SU-DHL-6 (cell line): ENCODE measurements around the gene TMPRSS2.

Source experiments
- H2AFZ ChIP-seq: fragments of 200-600 bp; sonication (generic); 2 replicates; pipeline ENCODE4 v1.6.1; 2014; ENCODE audit warnings: low read depth, mild to moderate bottlenecking, moderate library complexity, mixed read lengths, antibody characterized with exemption, low read length; ENCODE audit not compliant: severe bottlenecking
- H3F3A ChIP-seq: fragments of 200-600 bp; shearing (Covaris generic); 2 replicates; pipeline ENCODE4 v1.6.0; 2016; ENCODE audit warnings: antibody characterized with exemption, mild to moderate bottlenecking; ENCODE audit not compliant: insufficient read depth
- H3K27ac ChIP-seq: fragments of 200-600 bp; sonication (generic); 2 replicates; pipeline ENCODE4 v1.5.1; 2016; ENCODE audit warnings: low read depth, mild to moderate bottlenecking, low read length, moderate library complexity, mixed read lengths
- H3K27me3 ChIP-seq: fragments of 200-600 bp; sonication (generic), shearing (Covaris generic); 2 replicates; pipeline ENCODE4 v1.6.0; 2014; ENCODE audit warnings: mild to moderate bottlenecking, low read length
- H3K36me3 ChIP-seq: fragments of 200-600 bp; sonication (generic); 2 replicates; pipeline ENCODE4 v1.6.1; 2014; ENCODE audit warnings: mild to moderate bottlenecking, low read length, mixed read lengths
- H3K4me2 ChIP-seq: fragments of 300-600, 200-600 bp; shearing (Covaris generic), sonication (generic); 2 replicates; pipeline ENCODE4 v1.6.0; 2014; ENCODE audit warnings: low read length, low read depth, mild to moderate bottlenecking; ENCODE audit not compliant: poor library complexity, severe bottlenecking
- H3K4me3 ChIP-seq: fragments of 200-600 bp; sonication (generic); 2 replicates; pipeline ENCODE4 v1.5.1; 2014; ENCODE audit warnings: antibody characterized with exemption, low read length, mild to moderate bottlenecking, mixed read lengths; ENCODE audit not compliant: insufficient read depth, poor library complexity, severe bottlenecking
- H3K79me2 ChIP-seq: fragments of 200-600 bp; sonication (generic); 2 replicates; pipeline ENCODE4 v1.6.1; 2014; ENCODE audit warnings: mild to moderate bottlenecking, low read length, moderate library complexity; ENCODE audit not compliant: insufficient read depth
- H3K9ac ChIP-seq: fragments of 200-600 bp; sonication (generic); 2 replicates; pipeline ENCODE4 v1.7.0; 2014; ENCODE audit warnings: mild to moderate bottlenecking, low read length
- H3K9me2 ChIP-seq: fragments of 200-600 bp; sonication (generic); replicated peaks from 2 replicates; pipeline ENCODE4 v1.6.1; 2014; ENCODE audit warnings: low read length; ENCODE audit not compliant: insufficient read depth
- H3K9me3 ChIP-seq: fragments of 200-600 bp; sonication (generic); 2 replicates; pipeline ENCODE4 v1.6.1; 2014; ENCODE audit warnings: low read length, mixed read lengths; ENCODE audit not compliant: insufficient read depth
- H4K20me1 ChIP-seq: fragments of 200-600 bp; sonication (generic); 2 replicates; pipeline ENCODE4 v1.6.1; 2014; ENCODE audit warnings: low read depth, mild to moderate bottlenecking, antibody characterized with exemption, low read length, moderate library complexity, mixed read lengths
- CTCF ChIP-seq: fragments of 200-600 bp; sonication (generic); IDR thresholded peaks from one replicate; pipeline ENCODE4 v1.5.1; 2017; ENCODE audit warnings: antibody characterized with exemption, mild to moderate bottlenecking, low read length, moderate library complexity; ENCODE audit not compliant: insufficient read depth, poor library complexity, severe bottlenecking
- EZH2phosphoT487 ChIP-seq: fragments of 200-600 bp; sonication (generic), shearing (Covaris generic); conservative IDR thresholded peaks from 2 replicates; pipeline ENCODE4 v1.6.1; 2018; ENCODE audit warnings: mild to moderate bottlenecking, antibody characterized with exemption, low read length, moderate library complexity, mixed read lengths

TMPRSS2 gene

GRCh38 chr21:41490330-41490729, 17.6 kb downstream of the TMPRSS2 start:
- no peak overlapping the region for H3K4me2 ChIP-seq
- H3K9me3 ChIP-seq = no peaks in the 10 kb centered on the region
- H3K36me3 ChIP-seq = no peaks in the 10 kb centered on the region
- H3K9ac ChIP-seq = no peak overlapping the region
- no peaks in the 10 kb centered on the region for H3K9me2 ChIP-seq
- H3K27me3 ChIP-seq = no peaks in the 10 kb centered on the region
- H4K20me1 ChIP-seq = no peaks in the 10 kb centered on the region
- TF ChIP-seq CTCF (no peak), EZH2phosphoT487 (no peak)
- no peak overlapping the region for H3K4me3 ChIP-seq
- no peaks in the 10 kb centered on the region for H3F3A ChIP-seq
- no peak overlapping the region for H3K27ac ChIP-seq
- H3K79me2 ChIP-seq = no peaks in the 10 kb centered on the region
- no peak overlapping the region for H2AFZ ChIP-seq

DNA sequence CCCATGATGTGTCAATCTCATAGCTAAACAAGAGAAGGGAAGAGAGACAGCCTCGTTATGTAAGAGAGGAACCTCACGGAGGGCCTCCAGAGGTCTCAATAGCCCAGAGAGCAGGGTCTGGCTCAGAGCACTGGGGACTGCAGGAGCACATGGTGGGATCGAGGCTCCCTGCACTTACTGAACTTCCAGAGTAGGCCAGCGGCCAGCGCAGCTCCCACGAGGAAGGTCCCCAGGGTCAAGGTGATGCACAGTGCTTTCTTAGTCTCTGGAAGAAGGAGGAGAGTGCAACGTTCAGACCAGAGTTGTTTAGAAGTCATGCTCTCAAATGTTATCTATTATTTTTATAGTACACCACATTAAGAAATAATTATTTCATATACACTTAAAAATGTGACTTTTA, 18.6 kb downstream of the TMPRSS2 start:
- no peaks in the 10 kb centered on the region for H3F3A ChIP-seq
- H3K4me2 ChIP-seq = no peak overlapping the region
- no peaks in the 10 kb centered on the region for H3K9me3 ChIP-seq
- H4K20me1 ChIP-seq = no peaks in the 10 kb centered on the region
- H3K79me2 ChIP-seq = no peaks in the 10 kb centered on the region
- H3K27ac ChIP-seq = no peak overlapping the region
- no peaks in the 10 kb centered on the region for H3K9me2 ChIP-seq
- TF ChIP-seq EZH2phosphoT487 (no peak), CTCF (no peak)
- no peak overlapping the region for H3K4me3 ChIP-seq
- no peak overlapping the region for H2AFZ ChIP-seq
- no peak overlapping the region for H3K9ac ChIP-seq
- no peaks in the 10 kb centered on the region for H3K27me3 ChIP-seq
- H3K36me3 ChIP-seq = no peaks in the 10 kb centered on the region

DNA sequence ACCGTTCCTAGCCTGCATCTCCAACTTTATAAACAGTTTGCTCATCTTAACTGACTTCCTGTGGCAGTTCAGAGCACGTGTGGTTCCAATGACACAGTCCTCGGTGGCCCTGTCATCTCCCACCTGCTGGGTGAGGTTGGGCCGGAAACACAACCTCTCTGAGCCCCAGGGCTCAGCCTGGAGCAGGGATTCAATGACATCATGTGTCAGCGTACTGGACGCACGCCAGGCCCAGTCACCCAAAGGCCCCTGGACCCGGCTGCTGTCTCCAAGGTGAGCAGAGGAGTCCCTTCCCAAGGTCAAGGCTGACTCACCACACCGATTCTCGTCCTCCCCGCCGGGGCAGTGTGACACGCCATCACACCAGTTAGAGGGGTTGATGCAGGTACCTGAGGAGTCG, 19.9 kb downstream of the TMPRSS2 start:
- H2AFZ ChIP-seq = no peak overlapping the region
- no peak overlapping the region for H3K9ac ChIP-seq
- no peaks in the 10 kb centered on the region for H3F3A ChIP-seq
- no peak overlapping the region for H3K4me2 ChIP-seq
- TF ChIP-seq EZH2phosphoT487 (no peak), CTCF (no peak)
- H3K9me3 ChIP-seq = no peaks in the 10 kb centered on the region
- H3K27ac ChIP-seq = no peak overlapping the region
- H3K4me3 ChIP-seq = no peak overlapping the region
- H3K27me3 ChIP-seq = no peaks in the 10 kb centered on the region
- H3K9me2 ChIP-seq = no peaks in the 10 kb centered on the region
- H4K20me1 ChIP-seq = no peaks in the 10 kb centered on the region
- no peaks in the 10 kb centered on the region for H3K79me2 ChIP-seq
- no peaks in the 10 kb centered on the region for H3K36me3 ChIP-seq

DNA sequence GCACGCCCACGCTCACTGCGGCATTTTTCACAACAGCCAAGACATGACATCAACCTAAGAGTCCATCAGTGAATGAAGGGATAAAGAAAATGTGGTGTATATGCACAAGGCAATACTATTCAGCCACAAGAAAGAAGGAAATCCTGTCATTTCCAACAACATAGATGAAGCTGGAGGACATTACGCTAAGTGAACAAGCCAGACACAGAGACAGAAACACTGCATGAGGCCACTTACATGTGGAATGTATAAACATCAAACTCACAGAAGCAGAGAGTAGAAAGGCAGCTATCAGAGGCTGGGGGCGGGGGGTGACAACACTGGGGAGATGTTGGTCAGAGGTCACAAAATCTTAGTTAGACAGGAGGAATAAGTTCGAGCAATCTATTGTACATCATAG, 20.9 kb downstream of the TMPRSS2 start:
- Histone ChIP-seq H3K4me3 (no peak overlapping the region), H4K20me1 (no peaks in the 10 kb centered on the region), H3K27ac (no peak overlapping the region), H3K79me2 (no peaks in the 10 kb centered on the region), H3K27me3 (no peaks in the 10 kb centered on the region), H3K9ac (no peak overlapping the region), H3K4me2 (no peak overlapping the region), H3K9me3 (no peaks in the 10 kb centered on the region), H3F3A (no peaks in the 10 kb centered on the region), H3K36me3 (no peaks in the 10 kb centered on the region), H2AFZ (no peak overlapping the region), H3K9me2 (no peaks in the 10 kb centered on the region)
- TF ChIP-seq EZH2phosphoT487 = no peak
- no peak for TF ChIP-seq CTCF
